ENCODE measurements around the gene LBR. TPM values are rescaled to one million over a fixed set of nuclear protein-coding genes. Genes with fewer than 3 reads are reported as not detected.

LBR gene
- total RNA-seq: 120 and 157 TPM in 2 replicates

GRCh38 chr1:225427235-225428067 is at the start of gene LBR:
Gene LBR, minus strand, starts transcription at chr1:225428038. Its CDS starts 3,963 bp downstream, at chr1:225424075.

Other genes starting within 250 kb of the LBR start
- gene ENAH, start 225.1 kb upstream of the LBR start, total RNA-seq: 99.1 and 109 TPM in 2 replicates